Endothelial cell of umbilical vein (primary cell): ENCODE data around the gene CIAO3. TPM values are rescaled to one million over a fixed set of nuclear protein-coding genes. Genes with fewer than 3 reads are reported as not detected.

Experiments
- BruUV-seq: library from RNA; stranded (reverse); fragments of 400-500 nt; replicated peaks from 2 replicates; lab custom pipeline; 2021; lab: Mats Ljungman, UMichigan
- CTCF ChIA-PET: fragments of 300-600, 350-600 bp; sonication (Branson Sonifier 250); formaldehyde crosslinking; loops from one replicate; lab custom pipeline; 2021; ENCODE audit warnings: antibody characterized with exemption, inconsistent platforms; lab: Charles Lee
- POLR2A ChIA-PET: fragments of 300-600, 350-600 bp; sonication (Branson Sonifier 250); formaldehyde crosslinking; loops from one replicate; lab custom pipeline; 2021; ENCODE audit warnings: antibody characterized with exemption, inconsistent platforms; lab: Charles Lee
- DNase-seq: peaks from one replicate; pipeline ENCODE4 v3.0.0-alpha.2; 2011; ENCODE audit warnings: low read depth, low spot score
- FAIRE-seq: peaks from 2 replicates; lab custom pipeline; 2011; peaks lifted over from hg19 to GRCh38; lab: Jason Lieb, UNC
- H2AFZ ChIP-seq: 2 replicates; pipeline ENCODE4 v1.6.0; 2012; ENCODE audit warnings: low read depth, low read length, control low read depth, inconsistent platforms
- H3K27ac ChIP-seq: 2 replicates; pipeline ENCODE4 v1.5.1; 2011; ENCODE audit warnings: low read depth, mild to moderate bottlenecking, control low read depth, low read length, moderate library complexity; ENCODE audit not compliant: insufficient read depth
- H3K27me3 ChIP-seq, 2 experiments: 2 replicates each; pipeline versions ENCODE4 v1.6.0 to v1.6.1; 2011; ENCODE audit warnings: low read length in 2 of 2, mixed read lengths in 1 of 2; ENCODE audit not compliant: control insufficient read depth in 2 of 2, insufficient read depth in 2 of 2
- H3K36me3 ChIP-seq, 2 experiments: 2 replicates in 1 of 2; 3 replicates in 1 of 2; pipeline ENCODE4 v1.5.1; 2011; ENCODE audit warnings: low read length in 2 of 2, mild to moderate bottlenecking in 1 of 2, moderate library complexity in 1 of 2; ENCODE audit not compliant: control insufficient read depth in 2 of 2, insufficient read depth in 2 of 2; ENCODE audit errors: extremely low read depth in 1 of 2
- H3K4me1 ChIP-seq: 3 replicates; pipeline ENCODE4 v1.5.1; 2011; ENCODE audit warnings: mild to moderate bottlenecking, low read length; ENCODE audit not compliant: control insufficient read depth, insufficient read depth; ENCODE audit errors: extremely low read depth
- H3K4me2 ChIP-seq: 2 replicates; pipeline ENCODE4 v1.6.1; 2011; ENCODE audit warnings: low read length, control low read depth, mixed read lengths; ENCODE audit not compliant: insufficient read depth
- H3K4me3 ChIP-seq, 3 experiments: fragments of 200-600 bp in 1 of 3; sonication (generic), shearing (Covaris generic) in 1 of 3; replicated peaks in 1 of 3; 2 replicates each; pipeline ENCODE4 v1.5.1; 2011 to 2016; ENCODE audit warnings: control low read depth in 3 of 3, low read length in 3 of 3, mild to moderate bottlenecking in 2 of 3, inconsistent platforms in 1 of 3, low read depth in 1 of 3, moderate library complexity in 1 of 3; ENCODE audit not compliant: insufficient read depth in 1 of 3
- H3K79me2 ChIP-seq: 2 replicates; pipeline ENCODE4 v1.6.0; 2012; ENCODE audit warnings: low read length, inconsistent platforms; ENCODE audit not compliant: control insufficient read depth, insufficient read depth
- H3K9ac ChIP-seq: replicated peaks from 2 replicates; pipeline ENCODE3; 2011; ENCODE audit warnings: low read length, control low read depth; ENCODE audit not compliant: insufficient read depth; ENCODE audit errors: extremely low read depth
- H3K9me1 ChIP-seq: replicated peaks from 3 replicates; pipeline ENCODE4 v1.6.0; 2011; ENCODE audit warnings: mild to moderate bottlenecking, low read length; ENCODE audit not compliant: control insufficient read depth, insufficient read depth; ENCODE audit errors: extremely low read depth
- H3K9me3 ChIP-seq: replicated peaks from 2 replicates; pipeline ENCODE4 v1.5.1; 2012; ENCODE audit warnings: low read length, inconsistent platforms; ENCODE audit not compliant: control insufficient read depth, insufficient read depth
- H4K20me1 ChIP-seq: replicated peaks from 2 replicates; pipeline ENCODE3; 2011; ENCODE audit warnings: mild to moderate bottlenecking, low read length; ENCODE audit not compliant: control insufficient read depth, insufficient read depth; ENCODE audit errors: extremely low read depth
- EZH2 ChIP-seq: IDR thresholded peaks from 2 replicates; pipeline ENCODE4 v1.6.1; 2012; ENCODE audit warnings: borderline replicate concordance, low read depth, mild to moderate bottlenecking, moderate library complexity, low read length, inconsistent platforms; ENCODE audit not compliant: severe bottlenecking
- FOS ChIP-seq: IDR thresholded peaks from 2 replicates; pipeline ENCODE4 v1.6.1; 2011; ENCODE audit warnings: mild to moderate bottlenecking, low read length, moderate library complexity, borderline replicate concordance; ENCODE audit not compliant: insufficient read depth
- GATA2 ChIP-seq: IDR thresholded peaks from 2 replicates; pipeline ENCODE4 v1.7.0; 2011; ENCODE audit warnings: low read depth, mild to moderate bottlenecking, moderate library complexity, mixed read lengths, low read length; ENCODE audit not compliant: insufficient read length, insufficient read depth
- JUN ChIP-seq: IDR thresholded peaks from 2 replicates; pipeline ENCODE4 v1.6.1; 2011; ENCODE audit warnings: borderline replicate concordance, low read depth; ENCODE audit not compliant: insufficient read length, insufficient read depth
- MAX ChIP-seq: IDR thresholded peaks from 2 replicates; pipeline ENCODE4 v1.6.1; 2011; ENCODE audit not compliant: insufficient read depth, insufficient read length
- MYC ChIP-seq: IDR thresholded peaks from one replicate; pipeline ENCODE4 v1.6.1; 2011; ENCODE audit warnings: mild to moderate bottlenecking, low read depth, low read length
- POLR2A ChIP-seq: IDR thresholded peaks from 2 replicates; pipeline ENCODE4 v1.6.1; 2012; ENCODE audit warnings: low read depth, mild to moderate bottlenecking, control low read depth, low read length
- POLR2AphosphoS5 ChIP-seq: IDR thresholded peaks from 2 replicates; pipeline ENCODE4 v1.6.1; 2012; ENCODE audit warnings: low read depth, mild to moderate bottlenecking, control low read depth, low read length, moderate library complexity; ENCODE audit not compliant: insufficient read depth
- dilution Hi-C: fragments of 300-500 bp; cut with MboI; formaldehyde crosslinking; loops from one replicate; pipeline ENCODE4 v1.15.0; 2019; ENCODE audit warnings: low sequenced_read_pairs; ENCODE audit not compliant: extremely low pct_ligation_motif_present
- intact Hi-C: fragments of 100-400 bp; cut with micrococcal nuclease; formaldehyde crosslinking; loops from one replicate; pipeline ENCODE4 v1.10.0; 2022
- polyA plus RNA-seq, 4 experiments: library from polyadenylated mRNA; depleted of rRNA in 3 of 4; stranded (reverse) in 3 of 4; unstranded in 1 of 4; fragments of >200 nt; gene quantifications; 2 replicates each; pipeline versions ENCODE4 v1.2.1 to v1.2.3, GENCODE V29; 2011 to 2012; ENCODE audit warnings: missing spikeins in 1 of 4
- total RNA-seq: library from RNA; stranded (reverse); gene quantifications from 2 replicates; pipeline ENCODE4 v1.2.3, GENCODE V29; 2021
- TF ChIP-seq, protein P1 (sequence below), 2 donors: IDR thresholded peaks; 1 replicate in 1 of 2; 2 replicates in 1 of 2; pipeline ENCODE4 v1.5.1; 2011; ENCODE audit warnings: low read length in 2 of 2, mild to moderate bottlenecking in 2 of 2, moderate library complexity in 2 of 2, control low read depth in 1 of 2, inconsistent platforms in 1 of 2, low read depth in 1 of 2; ENCODE audit not compliant: insufficient read depth in 1 of 2; ENCODE audit errors: extremely low read depth in 1 of 2

CIAO3 gene
- total and polyA plus RNA-seq, 2 donors (not counting 3 experiments of a cell fraction or from before 2014, with no cell fraction given): 23.1 to 33.8 TPM

DNA sequence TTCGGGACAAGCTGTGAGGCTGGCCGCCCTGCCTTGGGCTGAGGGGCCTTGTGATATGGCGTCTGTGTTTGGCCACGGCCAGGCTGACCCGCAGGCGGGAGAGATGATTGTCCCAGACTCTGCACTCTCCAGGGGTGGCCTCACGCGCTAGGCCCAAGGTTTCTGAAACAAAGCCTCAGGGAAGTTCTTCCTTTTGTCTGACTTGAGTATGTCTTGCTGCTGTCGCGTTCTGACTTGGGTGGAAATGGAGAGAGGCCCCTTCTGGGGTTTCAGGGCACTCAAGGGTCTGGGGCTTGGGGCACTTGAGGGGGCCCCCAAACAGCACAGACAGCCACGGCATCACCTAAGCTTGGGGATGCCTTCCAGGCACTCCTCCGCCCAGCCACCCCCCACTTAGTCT is 29.7 kb downstream of the CIAO3 start:
- no peak overlapping the region for H3K9ac ChIP-seq
- H3K36me3 ChIP-seq: no peaks in the 10 kb centered on the region
- ChIA-PET CTCF (interaction anchor here (1.0 to 2.4 kb wide), 4 partner anchors 8 to 345 kb away, joined by 3 to 17 read pairs (median 11); partner anchors contain the start of gene ANTKMT), POLR2A (no interaction called here)
- H3K9me1 ChIP-seq: no peaks in the 10 kb centered on the region
- DNase-seq (no peak), FAIRE-seq (no peak)
- intact Hi-C loops: loop anchor here (1.0 kb wide), 1 partner anchor 74 kb away; no protein-coding TSS in a partner anchor
- no peaks in the 10 kb centered on the region for H4K20me1 ChIP-seq
- H3K4me2 ChIP-seq: no peak overlapping the region
- H3K27me3 ChIP-seq: peaks cover 11 to 16% of the 10 kb centered on the region in 2 experiments
- dilution Hi-C loops: no loop called here
- peaks cover 9% of the 10 kb centered on the region for H3K4me1 ChIP-seq
- no peaks in the 10 kb centered on the region for H3K9me3 ChIP-seq
- no peak overlapping the region for H2AFZ ChIP-seq
- H3K79me2 ChIP-seq: no peaks in the 10 kb centered on the region
- TF ChIP-seq EZH2 (no peak), MAX (no peak), POLR2AphosphoS5 (no peak), FOS (no peak), GATA2 (no peak), POLR2A (no peak), MYC (no peak), JUN (no peak)
- TF ChIP-seq, protein P1, sequence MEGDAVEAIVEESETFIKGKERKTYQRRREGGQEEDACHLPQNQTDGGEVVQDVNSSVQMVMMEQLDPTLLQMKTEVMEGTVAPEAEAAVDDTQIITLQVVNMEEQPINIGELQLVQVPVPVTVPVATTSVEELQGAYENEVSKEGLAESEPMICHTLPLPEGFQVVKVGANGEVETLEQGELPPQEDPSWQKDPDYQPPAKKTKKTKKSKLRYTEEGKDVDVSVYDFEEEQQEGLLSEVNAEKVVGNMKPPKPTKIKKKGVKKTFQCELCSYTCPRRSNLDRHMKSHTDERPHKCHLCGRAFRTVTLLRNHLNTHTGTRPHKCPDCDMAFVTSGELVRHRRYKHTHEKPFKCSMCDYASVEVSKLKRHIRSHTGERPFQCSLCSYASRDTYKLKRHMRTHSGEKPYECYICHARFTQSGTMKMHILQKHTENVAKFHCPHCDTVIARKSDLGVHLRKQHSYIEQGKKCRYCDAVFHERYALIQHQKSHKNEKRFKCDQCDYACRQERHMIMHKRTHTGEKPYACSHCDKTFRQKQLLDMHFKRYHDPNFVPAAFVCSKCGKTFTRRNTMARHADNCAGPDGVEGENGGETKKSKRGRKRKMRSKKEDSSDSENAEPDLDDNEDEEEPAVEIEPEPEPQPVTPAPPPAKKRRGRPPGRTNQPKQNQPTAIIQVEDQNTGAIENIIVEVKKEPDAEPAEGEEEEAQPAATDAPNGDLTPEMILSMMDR (IDR thresholded peaks at IDR 0.05; ENCODE audit: extremely low read depth in 1 of 2, insufficient read depth in 1 of 2, low read depth in 1 of 2, low read length in 2 of 2): no peak
- no peak overlapping the region for H3K4me3 ChIP-seq
- H3K27ac ChIP-seq: no peak overlapping the region
- BruUV-seq: no TSS peak
